ENCODE measurements around the gene SETBP1. TPM values are rescaled to one million over a fixed set of nuclear protein-coding genes. Genes with fewer than 3 reads are reported as not detected.

SETBP1 gene
- total RNA-seq, 1 donor from 2014 or later, result 72.8 TPM

GRCh38 chr18:44807766-44808165, 127.1 kb downstream of the SETBP1 start:
- no peak for DNase-seq
- no peaks in the 10 kb centered on the region for H3K27me3 Mint-ChIP-seq
- ATAC-seq (ENCODE audit: low read depth), result no peak
- CTCF ChIA-PET, result no interaction called here
- no peak overlapping the region for H3K27ac Mint-ChIP-seq
- POLR2A ChIA-PET, result interaction anchor here (0.6 to 1.2 kb wide), 2 partner anchors 104 to 128 kb away, joined by 3 to 6 read pairs; no protein-coding TSS in a partner anchor
- TF ChIP-seq CTCF (IDR thresholded peaks at IDR 0.05), result no peak
- H3K4me1 Mint-ChIP-seq, result peaks cover 73% of the 10 kb centered on the region
- no peak overlapping the region for H3K4me3 Mint-ChIP-seq
- peaks cover 58% of the 10 kb centered on the region for H3K36me3 Mint-ChIP-seq (ENCODE audit: low read depth)
- H3K9me3 Mint-ChIP-seq, result no peaks in the 10 kb centered on the region
- intact Hi-C loops (cut with micrococcal nuclease), result no loop called here

GRCh38 chr18:44811572-44812125, 131.0 kb downstream of the SETBP1 start:
- ATAC-seq (ENCODE audit: low read depth) (no peak), DNase-seq (no peak)
- Mint-ChIP-seq H3K9me3 (no peaks in the 10 kb centered on the region), H3K4me3 (no peak overlapping the region), H3K4me1 (peaks cover 58% of the 10 kb centered on the region), H3K27me3 (no peaks in the 10 kb centered on the region), H3K36me3 (ENCODE audit: low read depth) (peaks cover 45% of the 10 kb centered on the region), H3K27ac (peak overlapping the region; percentile 63)
- ChIA-PET POLR2A (no interaction called here), CTCF (no interaction called here)
- TF ChIP-seq CTCF (IDR thresholded peaks at IDR 0.05), result no peak
- intact Hi-C loops (cut with micrococcal nuclease), result no loop called here

- intact Hi-C loops (cut with micrococcal nuclease), result no loop called here
- H3K27me3 Mint-ChIP-seq, result no peaks in the 10 kb centered on the region
- H3K27ac Mint-ChIP-seq, result no peak overlapping the region
- POLR2A ChIA-PET, result no interaction called here
- DNase-seq (no peak), ATAC-seq (ENCODE audit: low read depth) (no peak)
- no peaks in the 10 kb centered on the region for H3K9me3 Mint-ChIP-seq
- H3K4me3 Mint-ChIP-seq, result no peak overlapping the region
- TF ChIP-seq CTCF (IDR thresholded peaks at IDR 0.05), result no peak
- peaks cover 45% of the 10 kb centered on the region for H3K36me3 Mint-ChIP-seq (ENCODE audit: low read depth)
- peaks cover 58% of the 10 kb centered on the region for H3K4me1 Mint-ChIP-seq
- CTCF ChIA-PET, result no interaction called here
These were observed 131.7 kb downstream of the SETBP1 start for GRCh38 chr18:44812426-44812825.

DNA sequence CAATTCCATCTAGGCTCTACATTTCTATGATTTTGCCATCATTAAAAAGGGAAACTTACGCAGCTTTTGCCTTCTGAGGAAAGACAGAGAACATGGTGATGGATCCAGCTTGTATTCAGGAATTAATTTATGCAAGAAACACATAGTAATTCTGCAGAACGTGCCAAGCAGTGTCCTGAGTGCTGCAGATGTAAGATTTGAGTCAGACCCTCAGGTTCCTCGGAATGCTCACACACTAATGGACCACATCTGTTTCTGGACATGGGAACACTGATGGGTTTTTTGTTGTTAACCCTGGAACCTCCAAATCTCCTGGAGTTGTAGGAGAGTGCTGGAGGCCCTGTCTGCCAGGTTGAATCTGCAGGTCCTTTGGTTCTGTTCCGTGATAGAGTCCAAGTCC, 132.9 kb downstream of the SETBP1 start:
- peaks cover 58% of the 10 kb centered on the region for H3K4me1 Mint-ChIP-seq
- no peak for TF ChIP-seq CTCF (IDR thresholded peaks at IDR 0.05)

GRCh38 chr18:44815108-44815507, 134.4 kb downstream of the SETBP1 start:
- ATAC-seq (ENCODE audit: low read depth) (no peak), DNase-seq (no peak)
- intact Hi-C loops (cut with micrococcal nuclease), result no loop called here
- ChIA-PET CTCF (interaction anchor here (0.9 kb wide), 1 partner anchor 397 kb away, joined by 3 read pairs; no protein-coding TSS in a partner anchor), POLR2A (interaction anchor here (0.7 to 1.2 kb wide), 2 partner anchors 10 to 56 kb away, joined by 3 to 4 read pairs; no protein-coding TSS in a partner anchor)
- Mint-ChIP-seq H3K27ac (no peak overlapping the region), H3K36me3 (ENCODE audit: low read depth) (peaks cover 32% of the 10 kb centered on the region), H3K9me3 (no peaks in the 10 kb centered on the region), H3K4me3 (no peak overlapping the region), H3K4me1 (peaks cover 62% of the 10 kb centered on the region), H3K27me3 (no peaks in the 10 kb centered on the region)
- no peak for TF ChIP-seq CTCF (IDR thresholded peaks at IDR 0.05)

More for the DNA sequence above, 132.9 kb downstream of the SETBP1 start:
- no peaks in the 10 kb centered on the region for H3K9me3 Mint-ChIP-seq
- H3K27me3 Mint-ChIP-seq, result no peaks in the 10 kb centered on the region
- no peak overlapping the region for H3K27ac Mint-ChIP-seq
- peaks cover 35% of the 10 kb centered on the region for H3K36me3 Mint-ChIP-seq (ENCODE audit: low read depth)
- intact Hi-C loops (cut with micrococcal nuclease), result no loop called here
- DNase-seq (no peak), ATAC-seq (ENCODE audit: low read depth) (no peak)
- no peak overlapping the region for H3K4me3 Mint-ChIP-seq
- ChIA-PET CTCF (no interaction called here), POLR2A (interaction anchor here (1.6 kb wide), 1 partner anchor 10 kb away, joined by 3 read pairs; no protein-coding TSS in a partner anchor)
